ENCODE data around the gene TRMT5. TPM values are rescaled to one million over a fixed set of nuclear protein-coding genes. Genes with fewer than 3 reads are reported as not detected.

The TRMT5 gene
- total and polyA plus RNA-seq, 7 donors, result 5.7 to 26.0 (median 11.2) TPM

GRCh38 chr14:60986500-60986899 is 5.6 kb upstream of the TRMT5 start:
- 91 to 95% (median 95%) methylated on average over 2 of the region's 2 CpGs for WGBS, 3 donors
- intact Hi-C loops (cut with DNase I), result no loop called here
- Histone ChIP-seq H3K27ac (no peak overlapping the region), H3K9me3 (no peaks in the 10 kb centered on the region), H3K36me3 (ENCODE audit: insufficient read depth in 1 of 2, low read depth in 1 of 2) (peaks cover 3 to 74% of the 10 kb centered on the region in 2 donors), H3K27me3 (ENCODE audit: insufficient read depth in 3 of 3, low read length in 2 of 3) (no peaks in the 10 kb centered on the region), H3K4me3 (no peak overlapping the region), H3K4me1 (peaks cover 12% of the 10 kb centered on the region)
- no peak for DNase-seq
- ATAC-seq, result no peak
- TF ChIP-seq CTCF (IDR thresholded peaks at IDR 0.05), result no peak

GRCh38 chr14:60984196-60984595 is 3.3 kb upstream of the TRMT5 start:
- H3K4me3 ChIP-seq, result no peak overlapping the region
- DNase-seq (no peak), ATAC-seq (no peak)
- peaks cover 24% of the 10 kb centered on the region for H3K4me1 ChIP-seq
- H3K9me3 ChIP-seq, result no peaks in the 10 kb centered on the region
- no peak for TF ChIP-seq CTCF (IDR thresholded peaks at IDR 0.05)
- peaks cover 0 to 55% of the 10 kb centered on the region in 2 donors for H3K36me3 ChIP-seq (ENCODE audit: insufficient read depth in 1 of 2, low read depth in 1 of 2)
- intact Hi-C loops (cut with DNase I), result loop anchor here in 1 of 2 donors (5.0 kb wide), 2 partner anchors 268 to 337 kb away; partner anchors contain the start of gene SIX1
- no peak overlapping the region for H3K27ac ChIP-seq
- WGBS, 3 donors, result 92 to 95% (median 93%) methylated on average over 1 of the region's 1 CpG
- H3K27me3 ChIP-seq (ENCODE audit: insufficient read depth in 3 of 3, low read length in 2 of 3), result no peaks in the 10 kb centered on the region

GRCh38 chr14:60981633-60982455 is 965 bp upstream of the TRMT5 start:
- intact Hi-C loops (cut with DNase I), result loop anchor here in 1 of 2 donors (5.0 kb wide), 2 partner anchors 270 to 335 kb away; partner anchors contain the start of gene SIX1
- DNase-seq, result no peak
- peak; percentile 48 to 66 (median 60) for ATAC-seq
- Histone ChIP-seq H3K36me3 (ENCODE audit: insufficient read depth in 1 of 2, low read depth in 1 of 2) (peaks cover 0 to 47% of the 10 kb centered on the region in 2 donors), H3K27me3 (ENCODE audit: insufficient read depth in 3 of 3, low read length in 2 of 3) (no peaks in the 10 kb centered on the region), H3K27ac (peak overlapping the region; percentile 98), H3K4me1 (peaks cover 37% of the 10 kb centered on the region), H3K9me3 (no peaks in the 10 kb centered on the region), H3K4me3 (peak overlapping the region; percentile 94)
- 5 to 8% (median 7%) methylated on average over 12 of the region's 12 CpGs for WGBS, 3 donors
- no peak for TF ChIP-seq CTCF (IDR thresholded peaks at IDR 0.05)

GRCh38 chr14:60977847-60978246 is 3.0 kb downstream of the TRMT5 start:
- TF ChIP-seq CTCF (IDR thresholded peaks at IDR 0.05), result no peak

More at GRCh38 chr14:60977847-60978246, 3.0 kb downstream of the TRMT5 start:
- Histone ChIP-seq H3K27me3 (ENCODE audit: insufficient read depth in 3 of 3, low read length in 2 of 3) (no peaks in the 10 kb centered on the region), H3K4me3 (peak overlapping the region; percentile 94), H3K9me3 (no peaks in the 10 kb centered on the region), H3K27ac (peak overlapping the region; percentile 32), H3K36me3 (ENCODE audit: insufficient read depth in 1 of 2, low read depth in 1 of 2) (peaks cover 0 to 55% of the 10 kb centered on the region in 2 donors), H3K4me1 (peaks cover 57% of the 10 kb centered on the region)
- intact Hi-C loops (cut with DNase I), result loop anchor here in 1 of 2 donors (5.0 kb wide), 1 partner anchor 326 kb away; no protein-coding TSS in a partner anchor
- WGBS, 3 donors, result 15 to 28% (median 16%) methylated on average over 2 of the region's 2 CpGs
- DNase-seq (no peak), ATAC-seq (no peak)
